HEK293 (cell line): ENCODE results near the gene NDUFS1.
"Not testable (repeated sequence)": the region's sequence is repeated elsewhere in the genome, so short reads cannot be mapped to it uniquely, and the experiment has no call there.

Source experiments
- CTCF ChIA-PET: fragments of 350-600 bp; formaldehyde crosslinking; extraction: SDS; loops from one replicate; lab custom pipeline; 2021; ENCODE audit warnings: antibody characterized with exemption; lab: Yijun Ruan, JAX
- POLR2A ChIA-PET: fragments of 300-600 bp; formaldehyde crosslinking; extraction: SDS; loops from one replicate; lab custom pipeline; 2020; ENCODE audit warnings: antibody characterized with exemption, inconsistent platforms; lab: Yijun Ruan, JAX
- H3K27ac ChIP-seq: fragments of 200-500 bp; sonication (Bioruptor generic); 2 replicates; pipeline ENCODE4 v1.5.1; 2014; ENCODE audit warnings: low read depth, low read length, control low read depth, inconsistent platforms; ENCODE audit errors: extremely low read depth
- H3K36me3 ChIP-seq, 2 experiments: fragments of 200-500 bp in 1 of 2; sonication (Bioruptor generic) in 1 of 2; 1 replicate in 1 of 2; 2 replicates in 1 of 2; pipeline ENCODE4 v1.5.1; 2014 to 2017; ENCODE audit warnings: inconsistent platforms in 2 of 2, low read length in 2 of 2; ENCODE audit not compliant: control insufficient read depth in 2 of 2, insufficient read depth in 1 of 2
- H3K4me1 ChIP-seq: fragments of 200-500 bp; sonication (Bioruptor generic); 2 replicates; pipeline ENCODE4 v1.5.1; 2014; ENCODE audit warnings: mild to moderate bottlenecking, low read length, inconsistent platforms; ENCODE audit not compliant: control insufficient read depth, insufficient read depth
- H3K4me3 ChIP-seq: 2 replicates; pipeline ENCODE4 v1.5.1; 2011; ENCODE audit warnings: low read depth, mild to moderate bottlenecking, control low read depth, low read length, moderate library complexity
- H3K9me3 ChIP-seq: fragments of 200-500 bp; sonication (Bioruptor generic); 2 replicates; pipeline ENCODE4 v1.5.1; 2014; ENCODE audit warnings: low read depth, low read length, inconsistent platforms; ENCODE audit not compliant: control insufficient read depth, insufficient read depth
- EGR2 ChIP-seq: fragments of 450-650 bp; formaldehyde crosslinking; IDR thresholded peaks from 2 replicates; pipeline ENCODE4 v1.5.1; 2016; ENCODE audit warnings: low read depth, missing biosample characterization, missing genetic modification characterization
- GLIS1 ChIP-seq: fragments of 450-650 bp; formaldehyde crosslinking; IDR thresholded peaks from 2 replicates; pipeline ENCODE4 v1.5.1; 2016; ENCODE audit warnings: missing biosample characterization, missing genetic modification characterization
- GLIS2 ChIP-seq: fragments of 450-650 bp; formaldehyde crosslinking; IDR thresholded peaks from 2 replicates; pipeline ENCODE4 v1.5.1; 2016; ENCODE audit warnings: missing biosample characterization, missing genetic modification characterization
- KLF16 ChIP-seq: fragments of 450-650 bp; formaldehyde crosslinking; IDR thresholded peaks from 2 replicates; pipeline ENCODE4 v1.5.1; 2017; ENCODE audit warnings: missing biosample characterization, missing genetic modification characterization
- PRDM1 ChIP-seq: fragments of 450-650 bp; formaldehyde crosslinking; IDR thresholded peaks from 2 replicates; pipeline ENCODE4; 2016; ENCODE audit warnings: missing biosample characterization, missing genetic modification characterization
- ZBTB7A ChIP-seq: fragments of 450-650 bp; formaldehyde crosslinking; IDR thresholded peaks from 2 replicates; pipeline ENCODE4 v1.5.1; 2016; ENCODE audit warnings: low read depth, missing biosample characterization, missing genetic modification characterization
- ZNF274 ChIP-seq, 2 experiments: fragments of 200-500 bp in 1 of 2; fragments of 450-650 bp in 1 of 2; sonication (Bioruptor generic) in 1 of 2; formaldehyde crosslinking in 1 of 2; IDR thresholded peaks; 2 replicates each; pipeline versions ENCODE4 v1.5.1 to v1.6.1; 2014 to 2016; ENCODE audit warnings: borderline replicate concordance in 1 of 2, inconsistent platforms in 1 of 2, low read length in 1 of 2, missing biosample characterization in 1 of 2, missing genetic modification characterization in 1 of 2
- ZNF555 ChIP-seq: fragments of 450-650 bp; formaldehyde crosslinking; conservative IDR thresholded peaks from 2 replicates; pipeline ENCODE4 v1.5.1; 2017; ENCODE audit warnings: missing biosample characterization, mild to moderate bottlenecking, missing genetic modification characterization, inconsistent platforms
- ZNF843 ChIP-seq: fragments of 450-650 bp; formaldehyde crosslinking; IDR thresholded peaks from 2 replicates; pipeline ENCODE4 v1.5.1; 2016; ENCODE audit warnings: missing biosample characterization, missing genetic modification characterization
- TF ChIP-seq, protein P1 (sequence below): fragments of 450-650 bp; formaldehyde crosslinking; IDR thresholded peaks from 2 replicates; pipeline ENCODE4 v1.5.1; 2016; ENCODE audit warnings: missing biosample characterization, missing genetic modification characterization, low read depth
- TF ChIP-seq, protein P2 (sequence below): fragments of 450-650 bp; formaldehyde crosslinking; IDR thresholded peaks from 2 replicates; pipeline ENCODE4 v1.5.1; 2016; ENCODE audit warnings: missing biosample characterization, missing genetic modification characterization
- TF ChIP-seq, protein P3 (sequence below): fragments of 450-650 bp; formaldehyde crosslinking; IDR thresholded peaks from 2 replicates; pipeline ENCODE4 v1.5.1; 2016; ENCODE audit warnings: missing biosample characterization, missing genetic modification characterization
- TF ChIP-seq, protein P4 (sequence below): fragments of 450-650 bp; formaldehyde crosslinking; IDR thresholded peaks from 2 replicates; pipeline ENCODE4 v1.5.1; 2016; ENCODE audit warnings: missing biosample characterization, missing genetic modification characterization

NDUFS1 gene

DNA sequence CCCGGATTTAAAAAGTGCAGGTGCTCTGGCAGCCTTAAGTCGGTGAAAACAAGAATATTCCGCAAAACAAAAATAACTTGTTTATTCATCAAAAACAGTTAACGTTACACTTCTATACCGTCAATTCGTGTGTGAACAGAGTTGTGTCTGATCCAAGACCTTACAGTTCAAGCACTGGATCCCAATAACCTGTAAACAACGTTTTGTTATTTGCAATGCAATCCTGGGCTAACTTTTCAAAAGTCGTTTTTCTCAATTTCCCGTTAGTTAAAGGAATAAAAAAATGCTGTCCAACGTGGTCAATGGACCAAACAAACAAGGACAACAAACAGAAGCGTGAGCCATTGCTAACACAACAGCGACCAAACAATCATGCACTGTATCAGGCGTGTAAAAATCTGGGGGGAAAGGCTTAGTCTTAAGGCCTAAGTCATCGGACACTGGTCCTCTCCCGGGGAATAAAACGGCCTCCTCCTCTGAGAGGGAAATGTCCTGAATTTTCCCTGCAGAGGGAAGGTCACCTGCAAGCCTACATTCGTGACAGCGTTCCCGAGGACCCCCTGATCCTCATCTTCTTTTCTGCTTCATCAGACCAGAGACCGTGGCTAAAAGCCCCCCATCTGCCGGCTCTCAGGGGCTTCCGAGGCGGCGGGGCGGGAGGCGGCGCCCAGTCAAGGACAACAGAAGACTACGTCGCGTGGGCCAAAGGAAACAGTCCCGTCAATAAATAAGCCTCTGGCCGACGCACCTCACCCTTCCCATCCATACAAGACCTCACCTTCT lies 490 bp downstream of the NDUFS1 start:
- H3K36me3 ChIP-seq = peaks cover 17 to 45% of the 10 kb centered on the region in 2 experiments
- H3K27ac ChIP-seq = peak overlapping the region; percentile 80
- H3K4me1 ChIP-seq = no peaks in the 10 kb centered on the region; the same call in 1 of the 2 replicates
- ChIA-PET POLR2A (interaction anchor here (0.6 to 1.5 kb wide), 5 partner anchors 8 to 141 kb away, joined by 3 to 8 read pairs (median 4); partner anchors contain the start of gene INO80D), CTCF (no interaction called here)
- no peaks in the 10 kb centered on the region for H3K9me3 ChIP-seq
- peak; percentile 20; the same call in 1 of the 2 replicates for TF ChIP-seq KLF16
- TF ChIP-seq GLIS1 (tag by site-specific recombination) = peak; percentile 61; the same call in 1 of the 2 replicates
- no peak for TF ChIP-seq ZNF843 (tag by site-specific recombination)
- 0 out of 2 replicates have a peak, but pooled peaks have one; percentile 38 for TF ChIP-seq ZBTB7A (tag by site-specific recombination)
- TF ChIP-seq, protein P1, sequence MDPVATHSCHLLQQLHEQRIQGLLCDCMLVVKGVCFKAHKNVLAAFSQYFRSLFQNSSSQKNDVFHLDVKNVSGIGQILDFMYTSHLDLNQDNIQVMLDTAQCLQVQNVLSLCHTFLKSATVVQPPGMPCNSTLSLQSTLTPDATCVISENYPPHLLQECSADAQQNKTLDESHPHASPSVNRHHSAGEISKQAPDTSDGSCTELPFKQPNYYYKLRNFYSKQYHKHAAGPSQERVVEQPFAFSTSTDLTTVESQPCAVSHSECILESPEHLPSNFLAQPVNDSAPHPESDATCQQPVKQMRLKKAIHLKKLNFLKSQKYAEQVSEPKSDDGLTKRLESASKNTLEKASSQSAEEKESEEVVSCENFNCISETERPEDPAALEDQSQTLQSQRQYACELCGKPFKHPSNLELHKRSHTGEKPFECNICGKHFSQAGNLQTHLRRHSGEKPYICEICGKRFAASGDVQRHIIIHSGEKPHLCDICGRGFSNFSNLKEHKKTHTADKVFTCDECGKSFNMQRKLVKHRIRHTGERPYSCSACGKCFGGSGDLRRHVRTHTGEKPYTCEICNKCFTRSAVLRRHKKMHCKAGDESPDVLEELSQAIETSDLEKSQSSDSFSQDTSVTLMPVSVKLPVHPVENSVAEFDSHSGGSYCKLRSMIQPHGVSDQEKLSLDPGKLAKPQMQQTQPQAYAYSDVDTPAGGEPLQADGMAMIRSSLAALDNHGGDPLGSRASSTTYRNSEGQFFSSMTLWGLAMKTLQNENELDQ (tag by site-specific recombination) = no peak
- TF ChIP-seq, protein P2, sequence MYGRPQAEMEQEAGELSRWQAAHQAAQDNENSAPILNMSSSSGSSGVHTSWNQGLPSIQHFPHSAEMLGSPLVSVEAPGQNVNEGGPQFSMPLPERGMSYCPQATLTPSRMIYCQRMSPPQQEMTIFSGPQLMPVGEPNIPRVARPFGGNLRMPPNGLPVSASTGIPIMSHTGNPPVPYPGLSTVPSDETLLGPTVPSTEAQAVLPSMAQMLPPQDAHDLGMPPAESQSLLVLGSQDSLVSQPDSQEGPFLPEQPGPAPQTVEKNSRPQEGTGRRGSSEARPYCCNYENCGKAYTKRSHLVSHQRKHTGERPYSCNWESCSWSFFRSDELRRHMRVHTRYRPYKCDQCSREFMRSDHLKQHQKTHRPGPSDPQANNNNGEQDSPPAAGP (tag by site-specific recombination) = 0 out of 2 replicates have a peak, but pooled peaks have one; percentile 22
- no peak for TF ChIP-seq EGR2
- peak; percentile 81 for TF ChIP-seq GLIS2
- no peak for TF ChIP-seq PRDM1
- TF ChIP-seq ZNF274 (IDR thresholded peaks at IDR 0.05; ENCODE audit: low read length) = no peak
- no peak for TF ChIP-seq ZNF274 (tag by site-specific recombination; IDR thresholded peaks at IDR 0.05; ENCODE audit: borderline replicate concordance)
- no peak for TF ChIP-seq ZNF555 (tag by site-specific recombination)
- H3K4me3 ChIP-seq = peak overlapping the region; percentile 67

DNA sequence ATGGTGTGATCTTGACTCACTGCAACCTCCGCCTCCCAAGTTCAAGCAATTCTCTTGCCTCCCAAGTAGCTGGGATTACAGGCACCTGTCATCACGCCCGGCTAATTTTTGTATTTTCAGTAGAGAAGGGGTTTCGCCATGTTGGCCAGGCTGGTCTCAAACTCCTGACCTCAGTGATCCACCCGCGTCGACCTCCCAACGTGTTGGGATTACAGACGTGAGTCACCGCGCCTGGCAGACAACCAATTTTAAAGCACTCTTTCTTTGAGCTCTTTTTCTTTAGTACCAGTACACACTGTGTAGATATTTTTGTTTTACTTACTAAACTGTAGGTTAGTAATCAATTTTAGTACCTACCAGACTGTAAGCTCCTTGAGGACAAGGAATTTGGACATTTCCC lies 2.2 kb downstream of the NDUFS1 start:
- H3K27ac ChIP-seq, H3K9me3 ChIP-seq, H3K4me3 ChIP-seq, H3K4me1 ChIP-seq: not testable (repeated sequence)
- ChIA-PET POLR2A (interaction anchor here (0.6 kb wide), 1 partner anchor 270 kb away, joined by 3 read pairs; no protein-coding TSS in a partner anchor), CTCF (interaction anchor here (0.6 to 0.7 kb wide), 4 partner anchors 18 to 469 kb away, joined by 3 to 4 read pairs (median 3); no protein-coding TSS in a partner anchor)
- peaks cover 24 to 33% of the 10 kb centered on the region in 2 experiments for H3K36me3 ChIP-seq

DNA sequence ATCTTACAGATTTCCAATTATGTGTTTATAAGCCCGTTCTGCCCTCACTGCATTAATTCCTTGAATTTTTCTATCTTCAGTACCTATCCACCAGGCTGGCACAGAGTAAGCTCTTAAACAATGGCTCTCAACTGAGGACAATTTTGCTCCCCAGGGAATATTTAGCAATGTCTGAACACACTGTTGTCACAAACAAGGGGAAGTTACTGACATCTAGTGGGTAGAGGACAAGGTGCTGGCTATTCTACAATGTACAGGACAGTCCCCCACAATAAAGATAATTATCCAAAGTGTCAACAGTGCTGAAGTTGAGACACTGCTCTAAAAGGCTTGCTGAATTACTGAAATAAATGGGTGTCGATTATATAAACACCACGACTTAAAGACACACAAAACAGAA lies 5.0 kb downstream of the NDUFS1 start:
- TF ChIP-seq, protein P3, sequence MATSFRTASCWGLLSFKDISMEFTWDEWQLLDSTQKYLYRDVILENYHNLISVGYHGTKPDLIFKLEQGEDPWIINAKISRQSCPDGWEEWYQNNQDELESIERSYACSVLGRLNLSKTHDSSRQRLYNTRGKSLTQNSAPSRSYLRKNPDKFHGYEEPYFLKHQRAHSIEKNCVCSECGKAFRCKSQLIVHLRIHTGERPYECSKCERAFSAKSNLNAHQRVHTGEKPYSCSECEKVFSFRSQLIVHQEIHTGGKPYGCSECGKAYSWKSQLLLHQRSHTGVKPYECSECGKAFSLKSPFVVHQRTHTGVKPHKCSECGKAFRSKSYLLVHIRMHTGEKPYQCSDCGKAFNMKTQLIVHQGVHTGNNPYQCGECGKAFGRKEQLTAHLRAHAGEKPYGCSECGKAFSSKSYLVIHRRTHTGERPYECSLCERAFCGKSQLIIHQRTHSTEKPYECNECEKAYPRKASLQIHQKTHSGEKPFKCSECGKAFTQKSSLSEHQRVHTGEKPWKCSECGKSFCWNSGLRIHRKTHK (tag by site-specific recombination) = no peak
- TF ChIP-seq, protein P4, sequence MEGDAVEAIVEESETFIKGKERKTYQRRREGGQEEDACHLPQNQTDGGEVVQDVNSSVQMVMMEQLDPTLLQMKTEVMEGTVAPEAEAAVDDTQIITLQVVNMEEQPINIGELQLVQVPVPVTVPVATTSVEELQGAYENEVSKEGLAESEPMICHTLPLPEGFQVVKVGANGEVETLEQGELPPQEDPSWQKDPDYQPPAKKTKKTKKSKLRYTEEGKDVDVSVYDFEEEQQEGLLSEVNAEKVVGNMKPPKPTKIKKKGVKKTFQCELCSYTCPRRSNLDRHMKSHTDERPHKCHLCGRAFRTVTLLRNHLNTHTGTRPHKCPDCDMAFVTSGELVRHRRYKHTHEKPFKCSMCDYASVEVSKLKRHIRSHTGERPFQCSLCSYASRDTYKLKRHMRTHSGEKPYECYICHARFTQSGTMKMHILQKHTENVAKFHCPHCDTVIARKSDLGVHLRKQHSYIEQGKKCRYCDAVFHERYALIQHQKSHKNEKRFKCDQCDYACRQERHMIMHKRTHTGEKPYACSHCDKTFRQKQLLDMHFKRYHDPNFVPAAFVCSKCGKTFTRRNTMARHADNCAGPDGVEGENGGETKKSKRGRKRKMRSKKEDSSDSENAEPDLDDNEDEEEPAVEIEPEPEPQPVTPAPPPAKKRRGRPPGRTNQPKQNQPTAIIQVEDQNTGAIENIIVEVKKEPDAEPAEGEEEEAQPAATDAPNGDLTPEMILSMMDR = peak; percentile 50
- TF ChIP-seq, all 188 proteins: peak for 1
- no peaks in the 10 kb centered on the region for H3K4me1 ChIP-seq
- no peak overlapping the region for H3K4me3 ChIP-seq
- ChIA-PET POLR2A (no interaction called here), CTCF (interaction anchor here (0.6 to 1.5 kb wide), 3 partner anchors 15 to 149 kb away, joined by 3 to 5 read pairs (median 4); no protein-coding TSS in a partner anchor)
- peaks cover 22 to 44% of the 10 kb centered on the region in 2 experiments for H3K36me3 ChIP-seq
- H3K27ac ChIP-seq = no peak overlapping the region
- H3K9me3 ChIP-seq = no peaks in the 10 kb centered on the region
